HG03095 (cell line): Measurements from ENCODE around the gene FBXO8.

Experiments
- ATAC-seq: cut with Tn5 transposase; IDR thresholded peaks from one replicate; pipeline ENCODE4 v1.9.1; 2021; ENCODE audit warnings: moderate library complexity; ENCODE audit not compliant: unreplicated experiment

The FBXO8 gene

DNA sequence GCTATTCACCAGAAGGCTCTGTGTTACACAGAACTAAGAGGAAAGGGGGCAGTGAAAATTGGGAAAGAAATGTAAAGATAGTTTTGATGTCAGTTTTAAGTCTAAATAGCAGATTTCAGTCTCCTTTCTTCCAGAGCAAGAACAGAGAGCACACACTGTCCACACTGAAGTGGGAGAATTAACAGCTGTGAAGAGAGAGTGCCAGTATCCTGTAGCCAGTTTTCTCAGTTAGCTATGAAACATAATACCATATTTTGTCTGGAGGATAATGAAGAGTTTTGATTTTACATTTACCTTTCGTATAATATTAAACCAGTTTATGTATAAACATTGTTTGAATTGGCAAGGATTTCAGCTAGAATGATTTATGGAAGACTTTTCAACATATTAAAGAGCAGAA is 35.1 kb downstream of the FBXO8 start:
- ATAC-seq: no peak

DNA sequence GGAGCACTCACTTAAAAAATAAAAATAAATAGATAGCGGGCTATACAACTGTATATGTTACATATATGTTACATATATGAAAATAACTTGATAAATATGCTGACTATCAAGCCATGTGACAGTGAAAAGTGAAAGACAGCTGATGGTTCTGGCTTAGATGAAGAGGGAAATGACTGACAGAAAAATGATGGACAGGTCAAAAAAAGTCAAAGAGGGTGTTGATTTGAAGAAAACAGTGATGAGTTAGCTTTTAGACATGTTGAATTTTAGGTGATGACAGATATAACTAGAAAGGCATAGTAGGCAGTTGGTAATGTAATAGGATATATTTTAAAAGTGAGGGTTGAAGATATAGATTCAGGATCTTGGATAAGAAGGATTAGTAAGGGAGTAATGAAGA is 37.8 kb downstream of the FBXO8 start:
- ATAC-seq: no peak

DNA sequence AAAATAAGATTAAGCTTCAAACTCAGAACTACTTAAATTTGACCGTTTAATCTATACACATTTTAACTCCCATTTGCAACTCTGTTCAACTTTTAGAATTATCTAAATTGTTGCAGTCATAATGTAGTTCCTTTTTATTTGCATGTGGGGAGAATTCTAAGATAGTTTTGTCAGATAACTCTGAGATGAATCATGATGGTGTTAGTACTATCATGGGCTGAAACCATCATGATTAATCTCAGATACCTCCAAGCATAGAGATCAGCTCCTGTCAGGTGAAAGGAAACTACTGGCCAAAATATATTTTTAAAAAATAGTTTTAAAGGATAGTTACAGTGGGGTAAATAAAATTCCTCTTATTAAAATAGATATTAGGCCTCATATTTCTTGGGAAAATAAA is 39.0 kb downstream of the FBXO8 start:
- ATAC-seq: no peak

DNA sequence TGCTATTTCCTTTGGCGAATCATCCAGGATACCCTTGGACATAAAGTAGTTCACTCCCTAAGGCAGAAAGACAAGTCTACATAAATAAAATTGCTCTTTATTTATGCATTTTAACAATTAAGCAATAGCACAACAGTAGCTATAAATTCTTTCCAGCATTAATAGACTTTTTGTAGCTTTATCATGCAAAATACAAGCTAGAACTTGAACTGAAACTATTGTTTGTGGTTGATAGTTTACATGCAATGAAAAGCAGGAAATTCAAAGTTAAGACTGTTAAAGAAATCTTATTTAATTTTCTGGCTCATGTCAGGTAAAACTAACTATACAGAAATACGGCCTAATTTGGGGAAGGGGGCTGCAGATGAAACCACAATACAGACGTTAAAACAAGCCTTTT is 42.3 kb downstream of the FBXO8 start:
- ATAC-seq: no peak

DNA sequence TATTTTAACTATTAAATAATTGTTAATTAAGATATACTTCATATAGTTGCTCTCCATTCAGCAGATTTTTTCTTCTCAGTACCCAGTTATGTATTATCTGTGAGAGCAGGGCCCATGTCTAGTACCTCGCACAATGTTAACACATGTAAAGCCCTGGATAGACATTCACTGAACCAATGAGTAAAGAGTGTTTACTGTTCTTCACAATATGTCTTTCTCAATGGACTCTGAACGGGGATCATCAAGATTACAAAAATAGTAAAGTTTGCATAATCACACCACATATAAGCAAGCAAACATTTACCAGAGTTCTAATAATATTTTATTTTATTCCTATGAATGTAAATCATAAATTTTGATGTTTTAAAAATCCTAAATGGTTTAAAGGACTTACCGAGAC is 47.1 kb downstream of the FBXO8 start:
- no peak for ATAC-seq

DNA sequence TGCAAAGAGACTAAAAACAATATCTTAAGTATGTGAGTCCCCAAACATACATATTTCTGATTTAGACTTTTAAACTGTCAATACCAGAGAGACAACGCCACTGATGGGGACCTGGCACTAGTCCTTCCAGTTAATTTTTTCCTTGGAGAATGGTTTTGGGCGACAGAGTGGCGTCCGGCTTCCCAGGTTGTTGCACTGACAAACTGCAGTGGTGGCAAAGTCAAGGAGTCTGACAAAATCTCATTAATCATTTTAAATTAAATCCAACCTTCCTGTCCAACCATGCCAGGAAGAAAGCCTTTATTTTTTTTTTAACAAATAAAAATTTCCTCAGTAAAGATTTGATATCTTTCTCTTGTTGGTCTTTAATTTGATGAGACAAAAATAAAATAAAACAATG is 52.8 kb downstream of the FBXO8 start:
- no peak for ATAC-seq

DNA sequence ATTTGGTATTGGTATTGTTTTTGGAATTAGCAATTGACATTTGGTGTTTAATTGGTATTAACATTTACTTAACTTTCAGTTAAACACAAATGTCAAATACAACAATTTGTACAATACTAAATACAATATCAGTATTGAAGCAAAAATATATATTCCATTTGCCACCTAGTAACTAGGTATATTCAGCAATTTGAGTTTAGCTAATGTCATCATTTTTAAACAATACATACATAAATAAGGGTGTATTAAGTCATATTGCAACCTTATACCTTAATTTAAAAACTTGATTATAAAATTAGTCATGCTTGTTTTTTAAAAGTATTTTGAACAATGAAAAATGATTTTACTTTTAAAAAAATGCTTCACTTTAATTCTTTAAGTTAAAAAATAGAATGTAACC is 53.3 kb downstream of the FBXO8 start:
- ATAC-seq: no peak

DNA sequence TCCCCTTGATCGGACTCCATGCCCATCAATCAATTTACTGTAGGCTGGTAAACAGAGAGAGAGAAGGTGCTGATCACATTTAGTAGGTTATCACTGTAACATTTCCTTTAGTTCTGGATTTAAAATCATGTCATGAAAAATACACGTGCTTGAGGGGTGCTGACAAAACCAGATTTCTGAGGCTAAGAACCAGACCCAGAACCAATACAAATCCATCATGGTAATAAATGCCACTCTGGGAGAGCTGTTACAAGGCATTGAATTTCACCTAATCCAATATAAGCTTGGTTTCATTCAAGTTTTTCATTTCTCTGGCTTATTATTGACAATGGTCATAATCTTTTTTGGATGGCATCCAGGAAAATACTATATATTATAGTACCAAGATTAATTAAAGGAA is 54.5 kb downstream of the FBXO8 start:
- ATAC-seq: no peak

DNA sequence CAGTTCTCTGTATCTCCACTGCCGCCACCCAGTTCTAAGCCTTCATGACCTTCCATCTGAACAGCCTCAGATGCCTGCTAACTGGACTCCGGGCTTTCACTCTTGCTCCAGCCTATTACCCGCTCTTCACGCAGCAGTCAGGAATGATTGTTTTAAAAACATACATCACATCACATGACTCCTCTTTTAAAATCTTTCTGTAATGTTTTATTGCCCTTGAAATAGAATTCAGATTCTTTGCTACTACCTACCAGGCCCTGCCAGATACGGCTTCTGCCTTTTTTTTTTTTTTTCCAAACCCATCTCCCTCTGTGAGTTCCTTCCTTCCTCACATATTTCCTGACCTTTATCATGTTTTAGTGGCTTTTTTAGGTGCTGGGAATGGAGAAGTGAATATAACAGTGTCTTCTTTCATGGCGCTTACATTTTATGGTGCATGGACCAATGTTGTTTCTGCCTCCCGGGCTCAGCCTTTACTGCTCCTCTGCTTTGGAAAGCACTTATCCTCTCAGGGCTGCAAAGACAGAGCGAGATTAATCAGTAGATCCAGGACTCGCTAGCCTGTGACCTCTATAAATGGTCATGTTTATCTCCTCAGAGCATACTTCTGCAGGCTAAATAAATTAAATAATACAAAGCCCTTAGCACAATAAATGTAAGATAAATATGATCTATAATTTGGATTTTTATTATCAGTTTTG is 58.0 kb downstream of the FBXO8 start:
- no peak for ATAC-seq

DNA sequence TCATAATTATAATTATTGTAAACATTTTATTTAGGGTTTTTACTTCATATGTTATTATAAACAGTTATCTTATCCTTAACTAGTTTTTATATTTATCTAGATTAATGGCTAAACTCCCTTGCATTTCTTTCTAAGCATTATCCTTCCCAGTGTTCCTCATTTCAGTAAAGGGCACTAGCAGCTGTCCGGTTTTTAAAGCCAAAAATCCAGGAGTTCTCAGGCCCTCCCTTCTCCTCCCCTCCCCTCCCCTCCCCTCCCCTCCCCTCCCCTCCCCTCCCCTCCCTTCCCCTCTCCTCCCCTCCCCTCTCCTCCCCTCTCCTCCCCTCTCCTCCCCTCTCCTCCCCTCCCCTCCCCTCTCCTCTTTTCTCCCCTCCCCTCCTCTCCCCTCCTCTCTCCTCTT is 58.9 kb downstream of the FBXO8 start:
- ATAC-seq: no peak

DNA sequence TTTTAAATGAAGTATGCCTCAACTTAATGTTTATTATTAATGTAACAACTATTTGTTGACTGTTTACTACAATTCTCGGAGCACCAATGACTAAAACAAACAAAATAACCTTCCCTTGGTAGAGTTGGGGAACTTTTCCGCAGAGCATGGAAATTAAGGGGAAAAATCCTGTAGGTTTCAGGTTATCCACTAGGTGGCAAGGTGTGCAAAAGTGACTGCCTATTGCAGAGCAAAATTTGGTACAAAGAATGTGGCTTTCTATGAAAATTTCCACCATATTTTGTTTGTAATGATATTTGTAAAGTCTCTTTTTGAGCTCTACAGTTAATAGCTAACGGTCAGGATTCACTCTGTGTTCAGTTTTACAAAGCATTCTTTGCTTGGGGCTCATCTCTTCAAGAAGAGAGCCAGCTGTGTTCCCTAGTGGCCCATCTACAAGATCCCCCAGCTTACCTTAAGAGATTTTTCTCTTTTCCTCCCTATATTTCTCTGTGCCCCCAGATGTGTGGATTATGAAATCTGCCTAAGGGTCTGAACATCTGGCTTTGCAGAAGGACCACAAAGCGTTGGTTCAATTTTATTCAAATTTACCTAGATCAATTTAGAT is 61.1 kb downstream of the FBXO8 start:
- peak; percentile 79 for ATAC-seq

DNA sequence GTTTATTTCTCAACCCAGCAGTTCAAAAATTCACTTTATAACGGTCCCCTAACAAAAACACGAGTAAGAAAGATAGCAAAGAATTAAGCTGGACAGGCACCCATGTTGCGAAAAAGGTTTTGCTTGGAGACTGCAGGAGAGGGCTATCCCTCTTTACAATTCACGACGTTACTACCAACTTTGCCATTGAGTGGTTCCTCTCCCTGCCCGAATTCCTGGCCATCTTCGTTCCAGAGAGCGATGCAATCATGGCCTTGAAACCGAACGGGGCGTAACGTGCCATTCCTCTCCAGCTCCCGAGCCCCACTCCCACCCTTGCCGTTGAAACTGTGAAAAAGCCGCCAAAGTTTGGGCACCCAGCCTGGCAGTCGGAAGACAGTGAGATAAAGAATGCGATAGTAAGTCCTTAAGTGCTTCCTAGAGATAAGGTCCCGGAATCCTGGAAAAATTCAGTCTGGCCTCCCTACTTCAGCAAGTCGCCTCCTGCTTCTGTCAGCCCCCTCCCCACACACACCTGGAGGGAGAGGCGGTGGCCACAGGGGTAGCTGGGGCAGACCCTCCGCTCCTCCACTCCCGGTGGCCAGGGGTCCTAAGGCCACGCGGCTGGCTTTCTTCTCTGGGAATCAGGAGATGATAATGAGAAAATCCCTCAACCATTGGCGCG is 65.2 kb downstream of the FBXO8 start:
- ATAC-seq: no peak

DNA sequence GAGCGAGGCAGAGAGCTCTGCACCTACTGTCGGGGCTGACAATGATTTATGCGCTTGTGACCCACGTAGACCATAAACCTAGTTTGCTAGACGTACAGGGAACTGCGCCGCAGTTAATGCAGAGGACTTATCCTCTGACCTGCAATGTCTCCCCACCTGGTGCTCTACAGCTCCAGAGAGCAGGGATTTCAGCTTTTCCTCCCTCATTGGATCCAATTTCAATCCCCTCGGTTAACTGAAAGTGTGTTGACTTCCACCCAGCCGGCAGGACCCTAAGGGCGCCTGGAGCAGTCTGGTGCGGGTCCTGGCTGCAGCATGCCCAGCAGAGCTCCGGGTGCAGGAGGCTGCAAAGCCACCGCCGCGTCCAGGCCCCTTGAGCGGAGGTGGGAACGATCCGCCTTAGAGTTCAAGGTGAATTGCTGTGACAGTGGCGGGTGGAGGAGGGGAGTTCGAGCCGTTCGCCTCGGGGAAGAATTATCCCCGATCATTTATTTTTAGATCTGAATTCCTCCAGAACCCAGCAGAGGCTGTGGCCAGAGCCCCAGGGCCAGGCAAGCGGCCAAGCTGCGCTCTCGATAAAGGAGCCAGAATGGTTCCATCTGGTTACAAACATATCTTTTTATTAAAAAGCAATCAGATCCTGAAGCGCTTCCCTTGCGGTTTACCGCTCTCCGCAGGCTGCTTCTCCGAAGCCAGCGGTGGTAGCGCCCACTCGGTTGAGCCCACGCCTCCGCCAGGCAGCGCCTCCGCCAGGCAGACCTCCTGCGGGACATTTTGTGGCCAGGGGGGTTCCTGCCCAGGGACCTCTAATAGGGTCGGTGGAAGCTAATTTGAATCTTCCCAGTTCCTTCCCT is 66.0 kb downstream of the FBXO8 start:
- ATAC-seq: no peak

DNA sequence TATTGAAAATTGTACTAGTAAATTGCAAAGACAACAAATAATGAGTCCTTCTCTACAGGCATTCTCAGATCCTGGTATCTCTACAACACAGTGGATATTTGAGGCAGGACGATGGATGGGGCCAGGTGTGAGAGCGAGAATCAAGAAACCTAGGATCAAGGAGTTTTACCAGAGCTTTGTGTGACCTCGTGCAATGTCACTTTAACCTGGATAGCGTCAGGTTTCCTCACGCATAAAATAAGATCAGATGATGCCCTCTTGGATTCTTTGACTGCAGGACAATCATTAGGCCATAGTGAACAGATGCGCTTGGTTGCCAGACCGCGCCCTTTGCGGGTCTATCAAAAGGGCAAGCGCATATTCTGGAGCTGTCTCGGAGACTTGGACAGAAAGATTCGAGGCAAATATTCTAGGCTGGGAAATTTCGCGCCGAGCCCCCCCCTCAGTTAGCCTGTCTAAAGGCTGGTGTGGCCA is 66.6 kb downstream of the FBXO8 start:
- ATAC-seq: no peak

DNA sequence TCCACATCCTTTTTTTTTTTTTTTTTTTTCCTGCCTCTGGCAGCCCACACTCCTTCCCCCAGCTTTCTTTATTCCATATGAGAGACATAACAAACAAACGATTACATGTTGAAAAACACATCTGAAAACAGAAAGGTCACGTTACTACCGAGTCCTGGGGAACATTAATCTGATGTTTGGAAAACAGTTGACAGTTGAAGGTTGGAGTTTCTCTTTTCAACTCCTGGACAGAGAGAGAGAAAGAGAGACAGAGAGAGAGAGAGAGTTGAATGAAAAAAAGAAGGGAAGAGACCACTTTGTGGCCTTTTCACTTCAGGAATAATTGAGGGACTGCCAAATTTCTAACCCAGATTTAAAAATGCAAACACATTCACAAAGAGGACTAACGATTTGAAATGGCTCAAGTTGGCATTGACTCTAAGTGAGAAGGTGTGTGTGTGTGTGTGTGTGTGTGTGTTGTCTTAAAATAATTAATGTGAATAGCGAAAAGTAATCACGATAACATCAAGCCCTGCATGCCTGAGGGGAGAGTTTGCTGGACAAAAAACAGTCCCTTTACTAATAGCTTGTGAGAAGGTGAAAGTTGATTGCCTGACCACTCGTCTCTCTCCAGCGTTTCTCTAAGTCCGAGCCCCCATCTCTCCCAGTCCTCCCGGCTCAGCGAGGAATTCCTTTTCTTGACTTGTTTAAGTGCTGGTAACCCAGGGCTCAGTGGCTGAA is 67.3 kb downstream of the FBXO8 start:
- no peak for ATAC-seq

DNA sequence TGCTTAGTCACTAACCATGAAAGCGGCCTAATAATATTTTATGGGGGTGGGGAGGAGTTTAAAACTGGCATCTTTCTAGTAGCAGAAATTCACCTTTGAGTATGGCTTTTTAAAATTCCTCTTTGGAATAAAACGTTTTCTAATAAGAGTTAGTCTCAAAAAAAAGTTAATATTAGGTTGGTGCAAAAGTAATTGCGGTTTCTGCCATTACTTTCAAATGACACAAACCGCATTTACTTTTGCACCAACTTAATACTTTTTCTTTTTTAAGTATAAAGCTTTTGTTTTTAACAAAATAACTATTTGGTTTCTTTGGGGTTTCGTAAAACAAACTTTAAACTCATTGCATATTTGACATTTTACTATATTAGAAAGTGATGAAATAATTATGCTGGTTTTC is 68.4 kb downstream of the FBXO8 start:
- ATAC-seq: no peak

DNA sequence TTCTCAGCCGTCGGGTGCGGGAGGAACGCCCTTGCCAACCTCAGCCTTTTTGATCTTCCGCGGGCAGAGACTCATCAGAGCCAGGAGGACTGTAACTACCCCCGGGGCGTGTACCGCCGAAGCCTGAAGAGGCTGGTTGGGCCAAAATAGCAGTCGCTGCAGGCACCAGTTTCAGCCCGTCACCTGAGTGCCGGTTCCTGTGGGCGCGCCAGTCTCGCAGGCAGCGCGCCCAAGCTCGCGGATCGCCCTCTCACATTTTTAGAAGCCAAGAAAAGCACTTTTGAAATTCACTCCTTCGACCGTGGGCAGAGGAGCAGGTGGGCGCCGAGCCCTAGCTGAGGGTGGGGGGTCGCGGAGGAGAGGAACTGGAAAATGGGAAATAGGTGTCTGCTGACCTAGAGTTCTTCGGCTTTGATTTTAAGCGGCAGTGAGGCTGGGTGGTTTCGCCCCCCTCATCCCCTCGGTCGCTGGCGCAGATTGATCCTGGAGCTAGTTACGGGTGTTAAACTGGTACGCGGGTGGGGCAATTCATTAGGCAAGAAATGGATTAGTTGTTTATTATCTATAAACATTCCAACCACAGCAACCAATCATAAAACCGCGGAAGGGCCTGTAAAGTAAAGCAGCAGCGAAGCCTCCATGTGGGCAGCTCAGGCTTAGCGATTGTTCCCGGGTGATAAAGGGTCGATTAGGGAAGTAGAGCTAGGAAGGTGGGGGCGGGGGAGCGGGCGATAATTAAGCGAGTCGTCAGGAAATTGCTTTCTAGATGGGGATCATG is 69.2 kb downstream of the FBXO8 start:
- ATAC-seq: no peak

DNA sequence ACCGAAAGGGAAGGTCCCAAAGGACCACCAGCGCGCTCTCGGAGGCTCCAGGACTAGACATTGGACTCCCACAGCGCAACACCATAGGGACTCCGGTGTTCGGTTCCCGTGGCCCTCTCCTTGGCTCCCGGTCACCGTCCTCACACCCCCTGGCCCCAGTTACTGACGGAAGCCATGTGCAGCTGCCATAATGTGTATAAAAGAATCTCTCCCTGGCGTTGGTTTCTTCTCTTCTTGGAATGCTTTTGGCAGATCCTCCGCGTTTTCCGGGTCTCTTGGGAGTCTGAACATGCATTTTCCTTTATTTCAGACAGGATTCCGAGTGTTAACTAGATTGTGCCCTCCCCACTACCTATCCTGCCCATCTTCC is 69.8 kb downstream of the FBXO8 start:
- ATAC-seq: no peak

DNA sequence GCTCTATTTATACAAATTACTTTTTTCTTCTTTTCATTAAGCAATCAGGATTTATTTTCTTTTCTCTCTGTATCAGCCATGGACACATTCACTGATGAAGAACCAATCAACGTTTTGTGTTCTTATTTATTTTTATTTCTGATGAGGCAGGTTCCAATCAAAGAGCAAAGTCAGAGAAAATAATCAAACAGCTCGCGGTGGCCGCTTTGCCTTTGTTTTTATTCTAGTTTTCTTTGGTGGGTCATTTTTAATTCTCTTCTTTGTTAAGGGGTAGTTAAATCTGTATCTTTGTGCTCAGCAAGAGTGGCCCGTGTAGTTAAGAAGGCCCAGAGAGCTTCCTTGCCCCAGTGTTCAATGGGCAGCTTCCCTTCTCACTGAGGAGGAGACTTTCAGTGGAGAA is 71.4 kb downstream of the FBXO8 start:
- no peak for ATAC-seq

DNA sequence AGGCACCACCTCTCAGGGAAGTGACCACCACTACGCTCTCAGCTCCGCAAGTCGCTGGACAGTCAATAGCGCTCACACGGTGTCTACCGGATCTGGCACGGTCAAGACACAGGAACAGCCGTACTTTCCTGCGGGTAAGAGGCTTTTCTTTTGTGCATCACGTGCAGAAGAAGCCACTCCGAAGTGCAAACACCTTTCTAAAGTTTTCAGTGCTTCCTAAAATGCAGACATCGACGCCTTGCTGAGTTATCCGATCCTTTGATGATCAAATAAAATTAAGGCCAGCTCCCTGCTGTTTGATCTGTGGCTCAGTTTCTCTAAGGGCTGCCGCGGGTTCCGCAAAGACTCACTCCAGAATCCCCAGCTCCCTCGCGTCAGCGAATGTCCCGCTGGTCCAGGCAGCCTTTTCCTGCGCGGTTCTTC is 71.8 kb downstream of the FBXO8 start:
- ATAC-seq: no peak
